Non-pigmented ciliary epithelial cell (primary cell): Measurements from ENCODE around the gene LPCAT4.
"Not testable (repeated sequence)": the region's sequence is repeated elsewhere in the genome, so short reads cannot be mapped to it uniquely, and the experiment has no call there.

Experiments used
- DNase-seq: peaks from one replicate; pipeline ENCODE4 v3.0.0-alpha.2; 2010; ENCODE audit warnings: low read depth

The LPCAT4 gene, protein sequence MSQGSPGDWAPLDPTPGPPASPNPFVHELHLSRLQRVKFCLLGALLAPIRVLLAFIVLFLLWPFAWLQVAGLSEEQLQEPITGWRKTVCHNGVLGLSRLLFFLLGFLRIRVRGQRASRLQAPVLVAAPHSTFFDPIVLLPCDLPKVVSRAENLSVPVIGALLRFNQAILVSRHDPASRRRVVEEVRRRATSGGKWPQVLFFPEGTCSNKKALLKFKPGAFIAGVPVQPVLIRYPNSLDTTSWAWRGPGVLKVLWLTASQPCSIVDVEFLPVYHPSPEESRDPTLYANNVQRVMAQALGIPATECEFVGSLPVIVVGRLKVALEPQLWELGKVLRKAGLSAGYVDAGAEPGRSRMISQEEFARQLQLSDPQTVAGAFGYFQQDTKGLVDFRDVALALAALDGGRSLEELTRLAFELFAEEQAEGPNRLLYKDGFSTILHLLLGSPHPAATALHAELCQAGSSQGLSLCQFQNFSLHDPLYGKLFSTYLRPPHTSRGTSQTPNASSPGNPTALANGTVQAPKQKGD

DNA sequence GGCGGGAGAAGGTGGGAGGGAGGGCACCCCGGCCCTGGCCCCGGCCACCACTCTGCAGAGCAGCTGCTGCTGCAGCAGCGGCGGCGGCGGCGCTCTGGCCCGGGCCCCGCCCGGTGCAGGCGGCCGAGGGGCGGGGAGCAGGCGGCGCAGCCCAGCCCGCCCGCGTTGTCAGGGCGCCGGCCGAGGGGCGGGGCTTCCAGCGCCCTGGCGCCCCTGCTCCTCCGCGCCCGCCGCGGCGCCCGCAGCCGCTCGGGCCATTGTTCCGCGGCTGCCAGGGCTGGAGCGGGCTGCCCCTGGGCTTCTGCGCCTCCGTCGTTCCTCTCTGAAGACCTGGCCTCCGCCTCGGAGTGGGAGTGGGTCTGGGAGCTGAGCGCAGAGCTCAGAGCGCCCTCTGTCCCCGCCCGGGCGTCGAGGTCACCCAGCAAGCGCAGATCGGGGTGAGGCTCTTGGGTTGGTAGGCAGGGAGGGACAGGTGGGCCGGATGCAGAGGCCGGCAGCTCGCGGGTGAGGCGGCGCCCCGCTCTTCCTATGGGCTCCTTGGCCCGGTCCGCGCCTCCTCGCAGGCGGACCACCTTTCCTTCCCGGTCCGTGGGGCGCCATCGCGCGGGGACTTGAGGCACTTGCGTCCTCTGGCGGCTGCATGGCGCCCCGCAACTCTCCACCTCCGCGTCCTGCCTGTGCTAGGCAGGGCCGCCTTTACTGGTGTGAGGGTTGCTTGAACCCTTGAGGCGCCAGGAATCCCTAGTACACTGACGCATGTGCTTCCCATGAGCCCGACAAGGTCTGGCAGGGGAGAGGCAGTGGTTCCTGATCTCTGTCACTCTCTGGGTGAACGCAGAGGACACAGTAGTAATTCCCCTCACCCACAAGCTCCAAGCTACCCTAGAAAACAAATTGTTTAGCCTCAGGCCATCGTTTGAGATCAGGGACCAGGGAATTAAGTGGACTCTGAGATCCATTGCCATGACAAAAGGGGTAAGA, at the start of gene LPCAT4:
Gene LPCAT4, minus strand, starts transcription at position 96 of the 981 bp plus-strand sequence. CDS start 96 bp downstream, outside the sequence.
- DNase-seq = peak; percentile 36

DNA sequence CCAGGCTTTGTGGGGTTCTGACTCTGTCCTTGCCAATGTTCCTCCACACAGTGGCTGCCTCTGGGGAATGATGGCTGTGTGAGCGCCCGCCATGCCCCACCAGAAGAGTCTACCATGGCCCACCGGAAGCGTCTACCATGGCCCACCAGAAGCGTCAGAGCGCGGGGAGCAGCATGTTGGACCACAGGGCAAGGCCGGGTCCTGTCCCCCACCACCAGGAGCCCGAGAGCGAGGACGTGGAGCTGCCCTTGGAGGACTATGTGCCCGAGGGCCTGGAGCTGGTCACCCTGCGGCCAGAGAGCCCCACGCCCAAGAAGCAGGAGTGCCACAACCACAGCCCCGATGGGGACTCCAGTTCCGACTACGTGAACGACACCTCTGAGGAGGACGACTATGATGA, 42.5 kb upstream of the LPCAT4 start:
- DNase-seq = not testable (repeated sequence)

DNA sequence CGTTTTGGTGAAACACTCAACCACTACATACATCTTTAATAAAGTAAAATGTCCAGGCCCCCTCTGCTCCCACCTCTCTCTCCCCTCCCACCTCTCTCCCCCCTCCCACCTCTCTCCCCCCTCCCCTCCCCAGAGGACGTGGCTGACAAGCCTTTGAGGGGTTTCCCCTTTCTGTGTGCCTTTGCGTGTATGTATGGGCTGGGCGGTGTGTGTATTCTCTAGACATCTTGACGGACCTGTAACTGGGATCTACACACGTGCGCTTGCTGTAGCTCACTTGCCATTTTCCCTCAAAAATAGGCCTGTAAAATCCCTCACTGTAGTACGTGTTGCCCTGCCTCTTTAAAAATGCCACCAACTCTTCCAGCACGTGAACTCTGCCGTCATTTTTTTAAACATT, 42.0 kb upstream of the LPCAT4 start:
- DNase-seq = not testable (repeated sequence)

DNA sequence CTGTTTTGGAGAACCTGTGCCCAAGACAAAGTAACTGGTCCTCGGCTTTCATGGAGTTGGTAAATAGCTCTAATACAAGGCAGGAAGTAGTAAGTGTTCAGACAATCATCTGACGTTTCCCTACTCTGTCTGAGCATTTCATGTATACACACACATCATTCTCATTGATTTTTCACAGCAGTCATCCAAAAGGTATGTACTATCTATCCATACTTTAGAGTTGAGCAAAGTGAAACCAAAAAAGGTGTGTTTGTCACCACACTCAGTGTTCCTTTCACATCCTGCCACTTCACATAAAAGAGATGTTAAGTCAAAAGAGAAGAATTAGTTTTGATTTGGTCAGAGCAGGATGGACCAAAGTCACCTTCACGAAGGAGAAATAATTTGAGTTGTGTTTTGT, 36.9 kb upstream of the LPCAT4 start:
- not testable (repeated sequence) for DNase-seq

DNA sequence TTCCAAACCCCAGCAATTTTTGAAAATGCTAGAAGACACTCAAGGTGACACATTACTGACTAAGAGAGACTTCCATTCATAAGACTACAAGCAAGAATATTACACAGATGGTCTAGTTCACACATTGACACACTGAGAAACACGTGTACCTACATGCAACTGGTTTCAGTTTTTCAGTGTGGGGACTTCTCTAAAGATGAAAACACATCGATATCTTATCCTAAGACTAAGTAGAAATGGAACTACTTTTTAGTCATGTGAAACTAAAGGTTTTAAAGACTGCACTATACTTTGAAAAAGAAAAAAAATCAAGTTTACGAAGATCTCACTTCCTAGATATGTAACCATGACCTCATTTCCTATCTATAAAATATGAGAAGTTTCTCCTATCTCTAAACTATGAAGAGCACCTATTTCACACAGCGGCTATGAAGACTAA, 36.2 kb upstream of the LPCAT4 start:
- DNase-seq = not testable (repeated sequence)

DNA sequence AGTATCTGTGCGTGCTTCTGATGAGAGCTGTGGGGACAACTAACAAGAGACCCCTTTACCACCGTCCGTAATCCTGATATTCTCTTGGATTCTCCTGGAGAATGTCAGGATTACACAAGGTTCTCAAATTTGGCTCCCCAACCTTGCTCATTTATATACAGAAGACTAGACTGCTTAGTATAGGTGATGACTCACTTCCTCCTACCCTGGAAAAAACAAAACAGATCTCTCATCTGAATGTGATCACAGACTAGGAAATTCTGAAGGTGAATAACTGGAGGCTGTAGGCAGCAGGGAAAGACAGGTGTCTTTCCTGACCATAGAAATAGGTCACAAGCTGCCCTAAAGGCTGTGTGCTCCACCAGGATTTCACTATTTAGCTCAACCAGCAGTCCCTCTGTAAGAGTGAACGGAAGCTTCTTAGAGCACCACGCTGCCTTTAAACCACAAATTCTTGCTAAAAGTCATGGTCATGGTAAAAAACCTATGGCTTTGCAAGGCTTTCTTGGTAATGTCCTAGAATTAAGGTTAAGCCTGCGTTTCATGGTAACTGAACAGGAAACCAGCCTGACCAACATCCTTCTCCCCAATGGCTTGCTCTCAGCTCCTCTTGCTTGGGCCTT, 30.8 kb upstream of the LPCAT4 start:
- not testable (repeated sequence) for DNase-seq

DNA sequence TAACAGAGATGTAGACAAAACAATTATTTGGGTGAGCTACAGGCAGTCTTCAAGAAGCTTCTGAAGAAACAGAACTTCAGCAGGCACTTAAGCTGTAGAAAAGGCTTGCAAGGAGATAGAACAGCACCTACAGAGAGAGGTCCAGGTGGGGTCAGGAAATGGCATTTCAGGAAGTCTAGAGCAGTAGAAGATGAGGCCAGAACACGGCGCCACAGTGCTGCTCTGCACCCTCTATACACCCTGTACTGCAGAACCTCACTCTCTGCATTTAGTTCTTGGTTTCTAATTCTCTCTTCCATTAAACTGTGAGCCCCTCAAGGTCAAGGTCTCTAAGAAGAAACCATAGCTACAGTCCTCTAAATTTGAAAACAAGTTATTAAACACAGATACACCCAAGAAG, 26.0 kb upstream of the LPCAT4 start:
- not testable (repeated sequence) for DNase-seq

DNA sequence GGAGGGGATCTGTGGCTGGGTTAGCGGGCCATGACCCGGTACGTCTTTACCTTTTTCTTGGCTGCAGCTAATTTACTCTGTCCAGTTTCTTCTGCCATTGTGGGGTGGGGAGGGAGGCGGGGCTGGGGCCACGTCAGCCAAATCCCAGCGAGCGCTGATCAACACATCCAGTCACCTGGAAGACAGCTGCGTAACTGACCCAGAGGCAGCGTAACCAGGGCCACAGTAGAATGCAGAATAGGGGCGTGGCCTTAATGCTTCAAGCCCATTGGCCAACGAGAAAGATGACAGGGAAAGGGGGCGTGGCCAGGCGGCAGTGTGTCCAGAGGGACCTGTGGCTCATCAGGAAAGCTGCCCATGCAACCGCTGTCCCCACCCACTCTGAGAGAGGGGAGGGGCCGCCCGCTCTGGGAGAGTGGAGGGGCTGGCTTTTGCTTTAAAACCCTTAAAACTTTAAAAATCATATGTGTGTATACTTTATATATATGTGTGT, 22.6 kb upstream of the LPCAT4 start:
- DNase-seq = not testable (repeated sequence)

DNA sequence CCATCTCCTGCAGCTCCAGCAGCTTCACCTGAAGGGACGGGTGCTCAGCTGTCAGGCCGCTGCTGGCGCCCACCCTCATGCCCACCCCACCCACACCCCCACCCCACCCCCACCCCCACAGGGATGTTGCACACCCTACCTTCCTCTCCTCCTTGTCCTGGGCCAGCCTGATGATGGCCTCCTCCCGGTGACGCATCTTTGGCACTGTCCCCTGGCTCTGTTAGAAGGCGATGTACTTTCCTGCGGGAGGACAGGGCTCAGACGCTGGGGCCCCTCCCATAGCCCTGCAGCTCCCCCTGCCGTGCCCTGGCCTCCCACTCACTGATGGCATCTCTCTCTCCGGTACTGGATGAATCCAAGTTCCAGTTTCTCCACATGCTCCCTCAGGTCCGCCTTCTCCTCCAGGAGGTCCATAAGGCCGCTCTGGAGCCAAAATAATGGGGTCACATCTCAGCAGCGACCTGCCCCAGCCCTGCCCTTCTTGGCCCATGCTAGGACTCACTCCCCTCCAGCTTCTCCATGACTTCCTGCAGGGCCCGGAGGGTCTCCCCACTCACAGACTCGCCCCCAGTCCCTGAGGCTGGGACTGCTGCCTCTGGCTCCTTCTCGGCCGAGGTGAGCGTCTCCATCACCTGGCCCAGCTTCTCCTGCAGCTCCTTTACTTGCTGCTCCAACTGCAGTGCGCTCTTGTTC, 15.0 kb upstream of the LPCAT4 start:
- DNase-seq = not testable (repeated sequence)

DNA sequence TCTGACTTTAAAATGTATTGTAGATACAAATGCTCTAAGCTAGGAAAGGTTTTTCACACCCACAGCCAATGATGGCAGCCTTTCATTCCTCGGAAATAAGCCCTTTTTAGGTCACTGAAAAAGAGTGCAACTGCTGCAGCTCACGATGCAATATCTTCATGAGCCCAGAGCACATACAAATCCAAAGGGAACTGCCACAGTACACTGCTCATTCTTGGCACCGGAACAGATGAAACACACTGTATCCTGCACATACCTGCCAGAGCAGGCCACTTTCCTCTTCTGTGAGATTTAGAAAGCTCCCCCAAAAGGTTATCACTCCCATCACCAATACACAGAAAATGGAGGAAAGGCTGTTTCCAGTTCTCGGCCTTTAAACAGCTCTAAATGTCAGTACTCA, 13.5 kb upstream of the LPCAT4 start:
- DNase-seq = not testable (repeated sequence)

DNA sequence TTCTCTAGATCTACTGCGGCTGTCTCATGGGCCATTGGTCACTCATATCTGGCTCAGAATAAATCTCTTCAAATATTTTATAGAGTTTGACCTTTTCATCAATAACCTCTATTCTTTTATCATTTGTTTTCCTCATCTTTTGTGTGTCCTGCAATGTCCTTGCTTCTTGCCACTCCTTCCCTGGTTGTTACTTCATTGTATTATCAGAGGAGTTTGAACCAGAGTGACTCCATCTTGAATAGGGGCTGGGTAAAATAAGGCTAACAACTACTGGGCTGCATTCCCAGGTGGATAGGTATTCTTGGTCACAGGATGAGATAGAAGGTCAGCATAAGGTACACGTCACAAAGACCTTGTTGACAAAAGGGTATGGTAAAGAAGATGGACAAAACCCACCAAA, 9.9 kb upstream of the LPCAT4 start:
- DNase-seq = no peak

DNA sequence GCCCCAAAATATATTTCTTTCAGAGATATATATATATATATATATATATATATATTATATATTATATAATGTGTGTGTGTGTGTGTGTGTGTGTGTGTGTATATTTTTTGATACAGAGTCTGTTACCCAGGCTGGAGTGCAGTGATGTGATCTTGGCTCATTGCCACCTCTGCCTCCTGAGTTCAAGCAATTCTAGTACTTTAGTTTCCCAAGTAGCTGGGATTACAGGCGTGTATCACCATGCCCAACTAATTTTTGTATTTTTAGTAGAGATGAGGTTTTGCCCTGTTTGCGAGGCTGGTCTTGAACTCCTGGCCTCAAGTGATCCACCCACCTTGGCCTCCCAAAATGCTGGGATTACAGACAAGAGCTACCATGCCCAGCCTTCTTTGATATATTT, 8.5 kb upstream of the LPCAT4 start:
- not testable (repeated sequence) for DNase-seq

DNA sequence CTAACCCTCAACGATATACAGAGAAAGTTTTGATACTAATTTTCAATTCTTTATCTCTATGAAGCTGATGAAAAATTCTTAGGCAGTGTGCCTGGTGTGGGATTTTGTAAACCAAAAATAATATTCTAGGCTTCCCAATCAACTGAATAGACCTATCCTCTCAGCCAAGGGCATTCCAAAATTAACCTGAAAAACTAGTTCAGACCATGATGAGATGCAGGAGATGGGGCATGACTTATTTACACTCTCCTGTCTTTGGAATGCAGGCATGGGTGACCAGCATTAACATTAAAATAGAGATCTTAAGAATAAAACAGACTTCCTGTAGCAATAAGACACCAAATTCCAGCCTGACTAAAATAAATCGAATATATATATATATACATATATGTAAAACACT, 7.8 kb upstream of the LPCAT4 start:
- no peak for DNase-seq

DNA sequence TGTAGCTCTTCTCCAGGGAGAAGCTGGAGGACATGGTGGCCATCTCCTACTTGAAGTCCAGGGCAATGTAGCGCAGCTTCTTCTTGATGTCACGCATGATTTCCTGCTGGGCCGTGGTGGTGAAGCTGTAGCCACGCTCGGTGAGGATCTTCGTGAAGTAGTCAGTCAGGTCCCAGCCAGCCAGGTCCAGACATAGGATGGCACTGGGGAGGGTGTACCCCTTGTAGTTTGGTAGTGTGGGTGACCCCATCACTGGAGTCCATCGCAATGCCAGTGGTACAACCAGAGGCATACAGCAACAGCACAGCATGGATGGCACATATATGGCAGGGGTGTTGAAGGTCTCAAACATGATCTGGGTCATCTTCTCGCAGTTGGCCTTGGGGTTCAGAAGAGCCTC, 7.0 kb upstream of the LPCAT4 start:
- DNase-seq = no peak

DNA sequence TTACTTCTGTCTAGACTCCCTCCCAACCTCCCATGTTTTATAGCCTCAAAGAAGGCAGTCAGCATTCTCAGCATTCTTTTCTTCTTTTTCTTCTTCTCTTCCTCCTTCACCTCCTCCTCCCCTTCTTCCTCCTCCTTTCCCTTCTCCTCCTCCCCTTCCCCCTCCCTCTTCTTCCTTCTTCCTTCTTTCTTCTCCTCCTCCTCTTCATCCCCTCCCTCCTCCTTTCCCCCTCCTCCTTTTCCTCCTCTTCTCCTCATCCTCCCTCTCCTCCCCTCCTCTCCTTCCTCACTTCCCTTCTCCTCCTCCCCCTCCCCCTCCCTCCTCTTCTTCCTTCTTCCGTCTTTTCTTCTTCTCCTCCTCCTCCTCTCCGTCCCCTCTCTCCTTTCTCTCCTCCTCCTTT, 3.6 kb upstream of the LPCAT4 start:
- DNase-seq = no peak

DNA sequence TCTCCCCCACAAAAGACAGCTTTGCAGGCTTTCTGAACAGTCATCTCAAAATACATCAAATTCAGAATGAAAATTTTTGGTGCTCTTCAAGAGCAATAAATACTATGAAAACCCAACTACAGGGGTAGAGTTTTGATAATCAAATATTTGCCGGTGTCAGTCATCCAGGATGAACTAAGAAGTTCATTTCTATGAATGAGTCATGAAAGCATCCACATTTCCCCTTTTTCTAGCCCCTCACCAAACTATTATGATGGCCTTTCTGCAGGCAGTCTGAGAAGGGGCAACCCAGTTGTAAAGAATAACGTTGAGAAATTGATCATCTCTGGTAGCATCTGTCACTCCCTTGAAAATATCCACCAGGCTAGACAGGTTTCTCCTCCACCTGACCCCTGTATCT, 3.1 kb upstream of the LPCAT4 start:
- DNase-seq = no peak

DNA sequence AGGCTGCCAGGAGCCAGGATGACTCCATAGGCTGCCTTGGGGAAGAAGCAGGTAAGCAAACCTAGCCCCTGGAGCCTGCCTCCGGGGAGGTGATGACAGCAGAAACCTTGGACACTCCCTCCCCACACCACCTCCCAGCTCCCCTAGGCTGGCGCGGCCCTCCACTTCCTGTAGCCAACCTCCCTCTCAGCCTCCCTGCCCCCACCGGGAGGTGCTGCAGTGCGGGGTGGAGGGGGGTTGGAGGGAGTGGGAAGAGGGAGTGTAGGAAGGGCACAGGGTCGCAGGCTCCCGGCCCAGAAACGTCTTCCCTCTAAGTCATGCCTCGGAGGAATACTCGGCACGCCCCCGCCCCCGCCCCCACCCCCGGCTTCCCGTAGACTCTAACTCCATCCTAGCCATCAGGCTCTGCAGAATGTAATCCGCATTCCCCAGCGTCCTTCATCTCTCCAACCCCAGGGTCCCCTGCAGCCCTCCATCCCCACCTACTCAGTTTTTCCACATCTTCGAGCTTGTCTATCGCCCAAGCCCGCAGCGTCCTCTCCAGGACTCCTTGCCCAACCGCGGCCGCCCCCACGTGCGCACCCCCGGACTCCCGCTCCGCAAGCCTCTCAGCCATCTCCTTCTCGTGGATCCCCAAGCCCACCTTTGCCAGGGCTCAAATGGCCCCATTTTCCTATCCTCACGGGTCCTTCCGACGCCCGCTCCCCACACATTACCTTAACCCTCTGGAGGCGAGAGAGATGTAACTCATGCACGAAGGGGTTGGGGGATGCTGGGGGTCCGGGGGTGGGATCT, 528 bp downstream of the LPCAT4 start:
- no peak for DNase-seq

DNA sequence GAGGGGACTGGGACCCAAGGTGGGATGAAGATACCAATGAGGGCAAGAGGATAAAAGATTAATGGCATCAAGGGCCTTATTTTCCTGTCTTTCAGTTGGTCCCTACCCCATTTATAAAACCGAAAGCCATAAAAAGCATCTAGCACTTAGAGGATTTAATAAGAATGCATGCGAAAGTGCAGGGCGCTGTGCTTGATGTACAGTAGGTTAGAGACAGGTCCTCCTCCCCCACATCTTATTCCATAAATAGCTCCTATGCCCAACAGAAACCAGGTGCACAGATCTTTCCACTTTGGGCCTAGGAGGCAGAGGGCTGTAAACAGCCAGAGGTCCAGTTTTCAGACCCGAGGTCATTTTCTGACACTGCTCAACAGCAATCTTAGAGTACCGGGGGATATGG, 1.2 kb downstream of the LPCAT4 start:
- DNase-seq = no peak

DNA sequence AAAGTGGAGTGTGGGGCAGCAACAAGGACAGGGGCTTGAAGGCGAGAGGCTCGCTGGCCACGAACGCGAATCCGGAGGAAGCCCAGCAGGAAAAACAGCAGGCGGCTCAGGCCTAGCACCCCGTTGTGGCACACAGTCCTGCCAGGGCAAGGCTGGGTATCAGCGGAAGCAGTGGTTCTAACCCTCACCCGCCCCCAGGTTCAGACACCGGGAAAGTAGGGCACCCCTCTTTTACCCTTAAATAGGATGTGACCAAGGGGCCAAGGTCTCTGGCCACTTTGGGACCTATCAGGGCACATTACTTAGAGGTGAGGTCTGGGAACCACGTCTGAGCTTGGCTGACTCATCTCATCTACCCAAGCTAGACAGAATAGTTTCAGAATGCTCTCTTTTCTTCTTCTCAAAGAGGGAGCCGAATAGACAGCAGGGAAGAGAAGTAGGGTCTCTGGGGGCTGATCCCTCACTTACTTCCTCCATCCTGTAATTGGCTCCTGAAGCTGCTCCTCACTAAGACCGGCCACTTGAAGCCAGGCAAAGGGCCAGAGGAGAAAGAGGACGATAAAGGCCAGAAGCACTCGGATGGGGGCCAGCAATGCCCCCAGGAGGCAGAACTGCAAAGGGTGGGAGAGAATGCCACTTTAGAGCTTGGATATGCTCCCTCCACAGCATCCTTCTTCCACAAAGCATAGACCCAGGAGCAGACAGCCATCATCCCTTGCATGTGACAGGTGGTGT, 1.7 kb downstream of the LPCAT4 start:
- DNase-seq = no peak

DNA sequence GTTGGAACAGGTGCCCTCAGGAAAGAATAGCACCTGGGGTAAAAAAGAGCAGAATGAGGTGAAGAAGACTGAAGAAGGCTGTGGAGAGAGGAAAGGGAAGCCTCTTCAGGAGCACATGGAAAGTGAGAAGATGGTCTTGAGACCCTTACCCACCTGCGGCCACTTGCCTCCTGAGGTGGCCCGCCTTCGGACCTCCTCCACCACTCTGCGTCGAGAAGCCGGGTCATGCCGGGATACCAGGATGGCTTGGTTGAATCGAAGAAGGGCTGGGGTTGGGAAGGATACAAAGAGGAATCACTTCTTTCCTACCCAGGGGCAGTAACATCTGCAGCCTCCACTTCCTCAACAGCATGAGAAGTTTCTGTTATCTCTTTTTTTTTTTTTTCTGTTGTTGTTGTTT, 3.0 kb downstream of the LPCAT4 start:
- no peak for DNase-seq
